Ovary (tissue), 3 donors: ENCODE results near the gene PTPRN2.

Experiments used
- EP300 ChIP-seq: sonication (generic); formaldehyde crosslinking; IDR thresholded peaks from one replicate; pipeline ENCODE4 v1.6.1; 2017; ENCODE audit warnings: antibody characterized with exemption
- POLR2A ChIP-seq: fragments of 450-650 bp; IDR thresholded peaks from one replicate; pipeline ENCODE4 v1.6.1; 2017; ENCODE audit warnings: antibody characterized with exemption, mild to moderate bottlenecking, moderate library complexity
- TF ChIP-seq, protein P1 (sequence below), 3 donors: fragments of 450-650 bp in 2 of 3; fragments of 200-600 bp in 1 of 3; IDR thresholded peaks; one replicate each; pipeline versions ENCODE4 v1.5.1 to v1.8.0; 2016 to 2022; ENCODE audit warnings: antibody characterized with exemption in 3 of 3, mild to moderate bottlenecking in 1 of 3
- donor health status: DM: no; HTN: no; CAD: no.

DNA sequence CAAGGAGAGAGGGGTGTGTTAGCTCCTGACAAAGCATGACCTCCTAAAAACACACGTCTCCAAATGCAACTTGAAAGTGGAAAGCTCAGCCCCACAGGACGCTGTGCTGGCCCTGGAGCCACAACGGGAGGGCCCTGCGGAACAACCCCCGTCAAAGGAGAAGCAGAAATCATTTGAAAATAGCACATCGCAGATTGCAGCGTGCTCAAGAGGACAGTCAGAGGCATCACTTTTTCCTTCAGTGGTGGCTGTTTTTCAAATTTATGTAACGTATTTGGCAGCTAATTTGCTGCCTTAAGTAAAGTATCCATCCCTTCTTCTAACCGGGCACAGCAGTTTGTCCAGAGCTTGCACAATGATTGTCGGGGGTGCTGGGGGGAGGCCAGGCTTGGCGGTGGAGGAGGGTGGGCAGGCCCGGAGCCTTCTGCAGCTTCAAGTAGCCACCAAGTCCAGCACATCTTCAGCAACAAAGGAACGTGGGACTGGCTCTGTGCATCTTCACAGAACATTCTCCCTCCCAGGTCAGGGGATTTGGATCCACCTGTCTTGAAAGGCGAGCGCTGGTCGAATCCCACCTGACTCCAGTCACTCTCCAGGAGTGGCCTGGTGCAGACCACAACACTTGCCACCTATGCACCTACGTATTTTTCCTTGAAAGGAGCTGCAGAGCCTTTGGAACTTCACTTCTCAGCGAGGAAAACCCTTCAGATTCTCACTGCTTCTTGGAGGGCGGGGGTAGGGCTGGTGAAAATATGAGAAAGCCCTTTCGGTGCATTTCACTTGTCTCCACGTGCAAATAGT lies 904.5 kb downstream of the PTPRN2 start:
- TF ChIP-seq, protein P1, sequence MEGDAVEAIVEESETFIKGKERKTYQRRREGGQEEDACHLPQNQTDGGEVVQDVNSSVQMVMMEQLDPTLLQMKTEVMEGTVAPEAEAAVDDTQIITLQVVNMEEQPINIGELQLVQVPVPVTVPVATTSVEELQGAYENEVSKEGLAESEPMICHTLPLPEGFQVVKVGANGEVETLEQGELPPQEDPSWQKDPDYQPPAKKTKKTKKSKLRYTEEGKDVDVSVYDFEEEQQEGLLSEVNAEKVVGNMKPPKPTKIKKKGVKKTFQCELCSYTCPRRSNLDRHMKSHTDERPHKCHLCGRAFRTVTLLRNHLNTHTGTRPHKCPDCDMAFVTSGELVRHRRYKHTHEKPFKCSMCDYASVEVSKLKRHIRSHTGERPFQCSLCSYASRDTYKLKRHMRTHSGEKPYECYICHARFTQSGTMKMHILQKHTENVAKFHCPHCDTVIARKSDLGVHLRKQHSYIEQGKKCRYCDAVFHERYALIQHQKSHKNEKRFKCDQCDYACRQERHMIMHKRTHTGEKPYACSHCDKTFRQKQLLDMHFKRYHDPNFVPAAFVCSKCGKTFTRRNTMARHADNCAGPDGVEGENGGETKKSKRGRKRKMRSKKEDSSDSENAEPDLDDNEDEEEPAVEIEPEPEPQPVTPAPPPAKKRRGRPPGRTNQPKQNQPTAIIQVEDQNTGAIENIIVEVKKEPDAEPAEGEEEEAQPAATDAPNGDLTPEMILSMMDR (IDR thresholded peaks at IDR 0.05) = no peak
- TF ChIP-seq POLR2A (no peak), EP300 (no peak)
